HG03139 (cell line): Measurements from ENCODE around the gene DDAH1.

Experiments
- ATAC-seq: cut with Tn5 transposase; IDR thresholded peaks from one replicate; pipeline ENCODE4 v1.9.1; 2021; ENCODE audit not compliant: unreplicated experiment

Gene DDAH1

DNA sequence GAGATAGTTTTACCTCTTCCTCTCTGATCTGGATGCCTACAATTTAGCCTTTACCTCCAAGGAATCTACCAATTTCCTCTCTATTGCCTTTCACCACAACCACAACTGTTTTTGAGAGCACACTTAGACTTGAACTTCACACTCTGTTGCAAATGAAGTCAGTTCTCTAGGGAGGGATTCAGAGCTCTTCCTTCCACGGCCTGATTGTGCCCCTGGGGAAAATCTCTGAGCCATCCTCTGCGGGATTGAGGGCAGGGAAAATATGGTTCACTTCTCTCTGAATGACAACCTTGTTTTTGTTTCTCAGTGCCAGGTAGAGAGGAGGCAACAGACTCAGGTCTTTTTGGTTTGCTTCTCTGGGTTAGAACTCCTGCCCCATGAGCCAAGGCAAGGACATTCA, 153.1 kb downstream of the DDAH1 start:
- ATAC-seq = no peak

DNA sequence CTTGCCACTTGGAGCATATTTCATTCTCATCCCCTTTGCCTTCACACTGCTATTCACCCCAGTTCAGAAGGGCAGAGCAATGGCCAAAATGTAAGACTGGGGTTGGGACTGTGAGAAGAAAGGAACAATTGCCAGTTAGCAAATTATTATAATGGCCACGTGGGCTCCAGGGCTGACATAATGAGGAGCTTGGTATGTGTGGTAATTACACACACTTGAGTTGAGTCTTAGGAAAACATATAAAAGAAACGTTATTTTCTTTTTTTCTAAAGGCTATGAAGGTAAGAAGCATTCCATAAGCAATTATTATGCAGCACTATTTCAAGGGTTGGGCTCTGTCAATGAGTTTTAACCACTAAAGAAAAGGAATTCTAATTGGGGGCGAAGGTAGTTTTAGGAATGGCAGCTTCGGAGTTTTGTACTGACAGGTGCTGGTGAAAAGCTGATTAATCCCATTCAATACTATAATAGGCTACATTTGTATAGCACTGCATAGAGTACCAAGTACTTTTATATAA, 156.1 kb downstream of the DDAH1 start:
- ATAC-seq = no peak

GRCh38 chr1:85307987-85308832, 156.7 kb downstream of the DDAH1 start:
- peak; percentile 95 for ATAC-seq

- no peak for ATAC-seq
These were observed 158.7 kb downstream of the DDAH1 start for GRCh38 chr1:85306236-85306635.

GRCh38 chr1:85303440-85304162, 161.4 kb downstream of the DDAH1 start:
- ATAC-seq = no peak

DNA sequence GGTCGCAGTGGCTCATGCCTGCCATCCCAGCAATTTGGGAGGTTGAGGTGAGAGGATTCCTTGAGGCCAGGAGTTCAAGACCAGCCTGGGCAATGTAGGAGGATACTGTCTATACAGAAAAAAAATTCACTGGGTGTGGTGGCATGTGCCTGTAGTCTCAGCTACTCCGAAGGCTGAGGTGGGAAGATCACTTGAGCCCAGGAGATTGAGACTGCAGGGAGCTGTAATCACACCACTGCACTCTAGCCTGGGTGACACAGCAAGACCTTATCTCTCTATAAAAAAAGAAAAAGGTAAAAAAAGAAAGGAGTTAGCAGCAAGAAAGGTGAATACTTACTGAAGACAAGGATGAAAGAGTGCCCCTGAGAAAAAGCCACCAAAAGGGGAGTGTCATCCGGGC, 164.8 kb downstream of the DDAH1 start:
- ATAC-seq = no peak

DNA sequence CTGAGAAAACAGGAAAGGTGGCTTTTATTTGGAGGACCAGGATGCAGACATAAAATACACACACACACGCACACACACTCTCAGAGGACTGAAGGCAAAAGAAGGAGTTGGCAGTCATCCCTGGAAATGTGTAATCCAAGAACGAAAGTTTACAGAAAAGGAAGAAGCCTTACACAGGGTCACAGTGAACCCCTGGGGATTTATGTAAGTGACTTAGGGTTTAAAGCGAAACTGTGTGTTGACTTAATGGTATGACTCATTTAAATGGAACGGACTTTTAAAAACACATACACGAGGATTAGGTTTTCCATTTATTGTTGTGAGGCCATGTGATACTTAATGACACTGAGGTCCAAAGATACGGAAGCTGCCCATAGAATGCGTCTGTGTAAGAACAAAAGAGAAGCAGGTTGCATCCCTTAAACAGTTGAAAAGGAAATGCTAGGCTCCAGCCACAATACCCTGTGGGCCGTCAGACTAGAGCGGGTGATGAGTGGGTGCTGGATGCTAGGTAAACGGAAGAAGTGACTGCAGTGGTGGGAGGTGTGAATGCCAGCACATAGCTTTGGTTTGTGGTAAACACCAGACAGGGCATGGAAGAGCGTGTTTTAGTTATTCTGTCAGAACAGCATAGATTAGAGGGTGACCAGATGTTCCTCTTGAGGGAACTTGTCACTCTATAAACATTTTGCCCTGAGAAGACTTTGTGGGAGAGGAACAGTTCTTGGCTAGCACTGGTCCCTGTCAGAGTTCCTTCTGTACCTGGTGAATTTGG, 166.9 kb downstream of the DDAH1 start:
- ATAC-seq = peak; percentile 88

- ATAC-seq = no peak
These were observed 167.5 kb downstream of the DDAH1 start for GRCh38 chr1:85297538-85297854.

DNA sequence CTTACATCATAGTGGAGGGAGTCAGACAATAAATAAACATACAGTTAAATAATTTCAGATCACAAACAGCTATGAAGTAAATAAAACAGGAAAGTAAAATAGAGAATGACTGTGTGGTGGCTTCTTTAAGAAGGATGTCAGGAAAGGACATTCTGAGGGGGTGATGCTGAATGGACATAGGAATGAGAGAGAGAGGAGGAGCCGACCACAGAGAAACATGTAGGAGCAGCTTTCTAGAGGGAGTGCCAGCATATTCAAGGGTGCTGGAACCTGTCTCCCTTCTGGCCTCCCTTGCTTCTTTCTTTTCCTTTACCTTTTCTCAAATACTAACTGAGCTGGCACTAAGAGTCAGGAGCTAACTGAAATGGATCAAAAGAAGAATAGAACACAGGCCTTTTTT, 168.0 kb downstream of the DDAH1 start:
- ATAC-seq = no peak

DNA sequence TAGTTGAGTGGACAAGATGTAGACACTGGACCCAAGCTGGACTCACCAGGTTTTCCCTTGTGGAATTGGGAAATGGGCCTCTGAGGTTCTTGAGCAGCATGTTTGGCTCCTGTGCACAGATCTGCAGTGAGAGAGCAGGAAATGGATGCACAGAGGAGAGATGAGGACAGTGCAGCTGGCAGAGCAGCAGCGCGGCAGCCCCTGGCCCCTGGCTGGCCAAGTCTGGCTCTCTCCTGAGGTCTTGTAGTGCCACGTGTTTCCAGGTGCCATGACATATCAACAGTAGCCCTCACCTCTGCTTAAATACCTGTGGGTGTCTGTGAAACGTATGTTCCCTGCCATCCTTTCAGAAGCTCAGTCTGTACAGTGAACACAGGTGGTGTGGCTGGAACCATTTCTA, 169.3 kb downstream of the DDAH1 start:
- ATAC-seq = no peak

GRCh38 chr1:85295006-85295431, 169.9 kb downstream of the DDAH1 start:
- ATAC-seq = no peak

DNA sequence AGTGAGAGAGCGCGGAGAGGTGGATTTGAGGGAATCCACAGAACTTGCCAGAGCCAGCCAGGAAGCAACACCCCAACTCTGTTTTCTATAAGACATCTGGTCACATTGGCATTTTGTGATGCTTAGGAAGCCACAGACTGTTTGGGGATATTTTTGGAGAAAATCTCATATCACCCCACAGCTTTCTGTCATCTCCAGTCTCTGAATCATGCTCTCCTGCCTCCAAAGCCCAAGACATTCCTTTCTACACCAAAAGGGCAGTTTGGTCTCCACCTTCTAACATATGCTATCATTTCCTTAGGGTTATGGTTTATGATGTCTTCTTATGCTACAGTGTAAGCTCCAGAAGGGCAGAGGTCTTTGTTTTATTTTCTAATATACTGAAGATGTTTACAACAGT, 174.1 kb downstream of the DDAH1 start:
- no peak for ATAC-seq

DNA sequence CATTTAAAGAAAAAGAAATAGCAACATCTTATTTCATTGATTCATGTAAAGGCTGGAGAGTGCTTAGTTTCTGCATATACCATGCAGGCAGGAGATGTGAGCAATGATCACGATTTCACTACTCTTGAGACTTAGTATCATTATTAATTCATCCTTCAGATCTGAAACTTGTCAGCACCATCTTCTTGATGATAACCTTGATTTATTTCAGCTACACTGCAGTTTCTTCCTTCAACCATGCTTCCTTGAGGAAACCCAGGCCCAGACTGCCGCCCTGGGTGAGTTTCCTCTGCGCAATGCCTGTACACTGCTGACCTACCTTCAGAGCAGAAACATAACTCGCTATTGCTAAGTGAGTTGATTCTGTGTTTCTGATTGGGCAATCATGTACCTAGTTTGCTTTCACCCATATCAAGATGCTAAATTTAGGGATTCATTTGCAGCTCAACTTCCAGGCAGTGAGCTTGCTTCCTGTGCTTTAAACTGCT, 175.1 kb downstream of the DDAH1 start:
- no peak for ATAC-seq

DNA sequence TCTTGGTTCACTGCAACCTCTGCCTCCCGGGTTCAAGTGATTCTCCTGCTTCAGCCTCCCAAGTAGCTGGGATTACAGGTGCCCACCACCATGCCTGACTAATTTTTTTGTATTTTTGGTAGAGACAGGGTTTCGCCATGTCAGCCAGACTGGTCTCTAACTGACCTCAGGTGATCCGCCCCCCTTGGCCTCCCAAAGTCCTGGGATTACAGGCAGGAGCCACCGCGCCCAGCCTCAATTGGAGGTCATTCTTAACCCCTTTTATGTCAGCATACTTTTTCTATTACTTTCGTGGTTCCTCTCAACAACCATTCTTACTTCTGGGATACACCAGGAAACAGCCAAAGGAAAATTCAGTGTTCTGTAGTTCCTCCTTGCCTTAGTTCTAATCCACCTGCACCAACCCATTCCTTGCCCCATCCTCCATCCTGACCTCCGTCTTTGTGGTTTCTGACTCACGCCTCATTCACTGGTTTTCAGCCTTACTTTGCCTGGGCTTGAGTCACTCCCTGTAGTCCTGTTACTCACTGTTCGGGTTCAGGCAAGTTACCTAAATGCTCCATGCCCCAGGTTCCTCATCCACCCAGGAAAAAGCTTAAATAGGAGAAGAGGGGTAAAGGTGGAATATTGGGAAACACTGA, 175.6 kb downstream of the DDAH1 start:
- ATAC-seq = no peak

DNA sequence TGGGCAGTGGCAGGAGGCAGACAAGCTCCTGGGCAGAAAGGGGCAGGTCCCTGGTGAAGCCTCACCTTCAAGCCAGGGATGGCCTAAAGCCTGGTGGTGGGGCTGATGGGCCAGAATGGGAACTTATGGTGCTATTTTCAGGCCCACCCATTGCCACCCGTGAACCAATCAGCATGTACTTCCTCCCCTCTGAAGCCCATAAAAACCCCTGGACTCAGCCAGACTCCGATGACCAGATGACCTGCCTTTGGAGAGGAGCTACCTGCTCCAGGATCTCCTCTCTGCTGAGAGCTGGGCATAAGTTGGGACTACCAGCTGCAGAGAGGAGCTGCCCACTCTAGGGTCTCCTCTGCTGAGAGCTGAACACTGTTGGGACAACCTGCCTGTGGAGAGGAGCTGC, 180.8 kb downstream of the DDAH1 start:
- ATAC-seq = no peak

GRCh38 chr1:85283475-85284199, 181.3 kb downstream of the DDAH1 start:
- no peak for ATAC-seq

DNA sequence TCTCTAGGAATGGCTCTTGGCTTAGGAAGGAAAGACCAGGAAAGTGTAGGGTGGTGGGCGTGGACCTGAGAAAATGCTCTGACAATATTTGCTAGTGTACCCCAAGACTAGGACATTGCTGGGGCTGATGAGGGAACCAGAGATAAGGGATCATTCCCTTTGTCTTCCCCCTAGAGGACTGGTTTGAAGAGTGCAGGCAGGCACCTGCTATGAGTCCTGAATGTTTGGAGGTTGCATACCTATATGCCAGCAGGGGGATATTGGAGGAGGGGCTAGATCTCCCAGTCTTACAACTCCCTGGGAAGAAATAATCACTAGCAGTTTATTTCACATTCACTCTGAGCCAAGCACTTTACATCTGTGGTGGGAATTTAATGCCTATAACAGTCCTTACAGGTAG, 182.5 kb downstream of the DDAH1 start:
- ATAC-seq = no peak

- no peak for ATAC-seq
These were observed 184.3 kb downstream of the DDAH1 start for GRCh38 chr1:85280636-85281035.

DNA sequence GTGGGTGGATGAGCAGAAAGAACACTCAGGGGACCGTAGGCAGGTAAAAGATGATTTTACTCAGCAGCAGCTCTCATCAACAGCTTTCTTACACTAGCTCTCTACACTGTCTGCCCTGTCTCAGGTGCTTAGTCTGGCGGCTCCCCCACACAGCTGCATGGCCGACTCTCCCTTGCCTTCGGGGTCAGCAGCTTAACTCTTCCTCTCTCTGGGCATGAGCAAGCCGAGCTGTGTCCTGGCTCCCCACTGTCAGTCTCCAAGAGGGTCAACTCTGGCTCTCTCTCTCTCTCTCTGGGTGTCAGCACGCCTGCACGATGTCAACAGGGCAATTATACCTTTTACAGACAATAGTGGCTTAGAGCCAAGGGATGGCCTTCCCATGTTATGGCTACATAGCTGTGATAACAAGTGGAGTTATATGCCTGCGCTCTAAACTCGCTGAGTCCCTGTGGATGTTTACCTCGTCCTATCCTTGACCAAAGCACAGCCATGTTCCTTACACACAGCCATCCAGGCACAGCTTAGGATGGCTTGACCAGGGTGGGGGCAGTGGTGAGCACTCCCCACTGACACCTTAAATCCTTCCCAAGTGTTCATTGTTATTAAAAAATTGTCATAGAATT, 185.4 kb downstream of the DDAH1 start:
- no peak for ATAC-seq

DNA sequence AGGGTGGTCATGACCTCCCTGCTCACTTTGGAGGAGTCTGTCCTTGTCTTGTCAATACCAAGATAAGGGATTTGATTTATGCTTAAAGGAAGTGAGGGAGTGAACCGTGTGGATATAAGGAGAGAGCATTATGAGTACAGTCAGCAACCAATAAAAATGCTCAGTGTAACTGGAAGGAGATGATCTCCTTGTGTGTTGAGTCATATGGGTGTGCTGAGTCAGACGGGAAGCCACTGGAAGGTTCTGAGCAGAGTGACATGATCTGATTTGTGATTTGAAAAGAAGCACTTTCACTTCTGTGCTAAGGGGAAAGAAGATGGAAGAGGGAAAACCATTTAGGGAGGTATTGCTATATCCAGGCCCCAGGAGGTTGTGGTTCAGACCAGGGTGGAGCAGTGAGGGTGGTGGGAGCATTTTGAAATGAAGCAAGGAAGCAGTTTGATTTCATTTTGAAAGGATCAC, 186.1 kb downstream of the DDAH1 start:
- no peak for ATAC-seq
